ENCODE data around the gene HK3.

Gene HK3

DNA sequence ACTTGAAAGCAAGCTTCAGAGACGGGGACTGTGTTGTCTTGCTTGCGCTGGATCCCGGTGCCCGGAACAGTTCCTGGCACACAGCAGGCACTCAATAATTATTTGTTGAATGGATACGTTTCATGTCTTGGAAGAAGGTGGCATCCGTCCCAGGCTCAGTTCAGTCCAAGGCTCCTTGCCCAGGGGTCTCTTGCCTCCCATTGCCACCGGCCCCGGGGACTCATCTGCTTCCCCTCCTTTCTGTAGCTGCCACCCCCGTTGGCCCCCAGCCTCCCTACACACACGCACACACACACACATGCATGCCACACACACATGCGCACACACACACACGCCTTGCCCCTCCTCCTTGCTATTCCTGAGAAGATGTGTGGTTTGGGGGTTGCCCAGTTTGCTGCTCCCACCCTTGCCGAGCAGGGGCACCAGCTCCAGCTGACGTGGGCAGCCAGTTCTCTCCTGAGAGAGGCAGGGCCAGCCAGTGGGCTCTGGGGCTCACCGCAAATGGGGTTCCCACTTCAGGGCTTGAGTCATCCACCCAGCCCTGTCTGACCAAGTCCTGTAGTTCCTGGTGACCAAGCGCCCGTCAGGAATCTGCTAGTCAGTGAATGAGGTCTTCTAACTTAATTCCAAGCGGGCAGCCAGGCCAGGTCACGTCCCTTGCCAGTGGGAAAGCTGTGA, 41.8 kb downstream of the HK3 start:
- H2AFZ ChIP-seq (ENCODE audit: low read length, unreplicated experiment) = no peak overlapping the region
- H3K4me3 ChIP-seq (ENCODE audit: low read depth, low read length) = no peak overlapping the region
- no peaks in the 10 kb centered on the region for H3K79me2 ChIP-seq (ENCODE audit: control insufficient read depth, insufficient read depth, low read length, unreplicated experiment)

DNA sequence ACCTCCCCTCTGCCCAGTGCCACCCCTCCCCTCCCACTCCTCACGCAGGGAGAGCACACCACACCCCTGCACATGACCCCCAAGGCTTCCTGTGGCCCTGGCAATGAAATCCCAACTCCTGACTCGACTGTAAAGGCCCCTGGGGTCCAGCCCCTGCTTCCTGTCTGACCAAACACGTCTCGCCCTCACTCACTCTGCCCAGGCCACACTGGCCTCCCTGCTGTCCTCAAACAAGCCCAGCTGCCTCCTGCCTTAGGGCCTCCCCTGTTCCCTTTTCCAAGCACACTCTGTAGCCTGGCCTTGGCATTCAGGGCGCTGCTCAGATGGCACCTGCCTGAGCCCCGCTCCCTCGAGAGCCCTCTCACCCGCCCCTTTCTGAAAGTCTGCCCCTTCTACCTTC, 42.4 kb downstream of the HK3 start:
- H3K4me1 ChIP-seq (ENCODE audit: control insufficient read depth, insufficient read depth, low read length, unreplicated experiment) = no peaks in the 10 kb centered on the region
- H3K4me3 ChIP-seq (ENCODE audit: low read depth, low read length) = no peak overlapping the region
- no peak overlapping the region for H2AFZ ChIP-seq (ENCODE audit: low read length, unreplicated experiment)
- no peaks in the 10 kb centered on the region for H3K79me2 ChIP-seq (ENCODE audit: control insufficient read depth, insufficient read depth, low read length, unreplicated experiment)
- H3K36me3 ChIP-seq (ENCODE audit: insufficient read depth, low read length) = no peaks in the 10 kb centered on the region
- peaks cover 38% of the 10 kb centered on the region for H3K27me3 ChIP-seq (ENCODE audit: insufficient read depth, low read length)
- H3K27ac ChIP-seq (ENCODE audit: low read depth, low read length) = no peak overlapping the region

More for the DNA sequence above, 41.8 kb downstream of the HK3 start:
- H3K27me3 ChIP-seq (ENCODE audit: insufficient read depth, low read length) = peaks cover 44% of the 10 kb centered on the region
- H3K27ac ChIP-seq (ENCODE audit: low read depth, low read length) = no peak overlapping the region
- no peaks in the 10 kb centered on the region for H3K4me1 ChIP-seq (ENCODE audit: control insufficient read depth, insufficient read depth, low read length, unreplicated experiment)
- no peaks in the 10 kb centered on the region for H3K36me3 ChIP-seq (ENCODE audit: insufficient read depth, low read length)

DNA sequence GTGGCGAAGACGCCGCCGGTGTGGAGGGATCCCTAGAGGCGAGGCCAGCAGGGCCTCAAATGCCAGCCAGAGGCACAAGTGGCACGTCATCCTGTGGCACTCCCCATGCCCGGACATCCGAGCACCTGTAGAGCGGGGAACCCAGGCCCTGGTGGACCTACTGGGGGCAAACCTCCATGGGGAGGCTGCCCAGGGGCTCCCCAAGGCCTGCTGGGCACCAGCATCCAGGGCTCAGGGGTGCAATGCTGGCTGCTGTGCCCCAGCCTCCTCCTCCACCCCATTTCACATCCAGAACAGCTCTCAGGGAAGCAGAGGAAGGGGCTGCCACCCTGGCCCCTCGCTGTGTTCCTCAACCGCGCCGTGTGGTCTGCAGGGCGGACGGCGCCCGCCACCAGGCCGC, 43.5 kb downstream of the HK3 start:
- no peak overlapping the region for H3K4me3 ChIP-seq (ENCODE audit: low read depth, low read length)
- no peaks in the 10 kb centered on the region for H3K4me1 ChIP-seq (ENCODE audit: control insufficient read depth, insufficient read depth, low read length, unreplicated experiment)
- H2AFZ ChIP-seq (ENCODE audit: low read length, unreplicated experiment) = no peak overlapping the region
- H3K27me3 ChIP-seq (ENCODE audit: insufficient read depth, low read length) = peaks cover 36% of the 10 kb centered on the region
- no peaks in the 10 kb centered on the region for H3K36me3 ChIP-seq (ENCODE audit: insufficient read depth, low read length)
- H3K79me2 ChIP-seq (ENCODE audit: control insufficient read depth, insufficient read depth, low read length, unreplicated experiment) = no peaks in the 10 kb centered on the region
- H3K27ac ChIP-seq (ENCODE audit: low read depth, low read length) = no peak overlapping the region

DNA sequence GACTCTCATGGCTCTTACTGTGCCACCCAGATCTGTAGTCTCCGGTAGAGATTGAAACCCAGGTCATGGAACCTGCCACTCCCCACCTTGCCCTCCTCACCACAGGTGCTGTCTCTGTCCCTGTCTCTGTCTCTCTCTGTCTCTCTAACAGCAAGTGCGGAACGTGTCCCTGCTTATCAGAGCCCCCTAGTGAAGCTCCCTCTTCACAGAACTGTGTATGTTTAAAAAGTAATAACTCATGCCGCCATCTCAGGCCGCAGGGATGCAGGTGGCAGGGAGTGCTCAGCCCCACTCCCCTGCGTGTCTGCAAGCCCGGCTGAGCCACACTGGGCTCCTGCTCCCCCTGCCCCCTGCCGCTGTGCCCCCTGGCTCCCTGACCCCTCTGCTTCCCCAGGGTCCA, 45.0 kb downstream of the HK3 start:
- Histone ChIP-seq H3K36me3 (ENCODE audit: insufficient read depth, low read length) (no peaks in the 10 kb centered on the region), H3K27ac (ENCODE audit: low read depth, low read length) (no peak overlapping the region), H3K4me3 (ENCODE audit: low read depth, low read length) (no peak overlapping the region), H2AFZ (ENCODE audit: low read length, unreplicated experiment) (no peak overlapping the region), H3K4me1 (ENCODE audit: control insufficient read depth, insufficient read depth, low read length, unreplicated experiment) (no peaks in the 10 kb centered on the region), H3K27me3 (ENCODE audit: insufficient read depth, low read length) (peaks cover 38% of the 10 kb centered on the region), H3K79me2 (ENCODE audit: control insufficient read depth, insufficient read depth, low read length, unreplicated experiment) (no peaks in the 10 kb centered on the region)

DNA sequence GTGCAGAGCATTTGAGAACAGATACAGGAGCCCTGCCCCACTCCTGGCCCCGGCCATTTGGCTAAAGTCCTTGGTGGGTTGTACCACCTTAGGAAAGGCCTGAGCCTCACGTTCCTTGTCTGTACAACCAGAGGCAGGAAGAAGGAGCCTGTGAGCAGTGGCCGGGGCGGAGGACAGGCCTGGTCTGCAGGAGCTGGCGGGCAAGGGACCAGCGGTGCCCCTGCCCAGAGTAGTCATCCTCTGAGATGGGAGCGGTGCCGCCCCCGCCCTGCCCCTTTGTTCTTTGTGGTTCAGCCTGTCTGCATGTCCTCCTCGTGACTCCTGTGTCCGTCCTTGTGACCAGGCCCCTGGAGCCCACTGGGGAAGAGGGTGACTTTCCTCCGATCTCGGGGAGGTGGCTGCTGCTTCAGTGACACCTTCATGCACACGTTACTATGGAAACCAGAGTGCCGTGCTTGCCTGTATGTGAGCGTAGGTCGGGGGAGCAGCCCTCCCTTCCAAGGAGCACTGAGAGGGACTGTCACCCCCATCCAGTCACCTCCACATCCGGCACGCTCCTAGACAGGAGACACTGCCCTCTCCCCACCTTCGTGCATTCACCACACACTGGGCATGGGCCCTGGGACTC, 45.9 kb downstream of the HK3 start:
- no peaks in the 10 kb centered on the region for H3K36me3 ChIP-seq (ENCODE audit: insufficient read depth, low read length)
- H3K27me3 ChIP-seq (ENCODE audit: insufficient read depth, low read length) = peaks cover 45% of the 10 kb centered on the region
- no peak overlapping the region for H3K27ac ChIP-seq (ENCODE audit: low read depth, low read length)
- H2AFZ ChIP-seq (ENCODE audit: low read length, unreplicated experiment) = no peak overlapping the region
- H3K4me3 ChIP-seq (ENCODE audit: low read depth, low read length) = no peak overlapping the region
- no peaks in the 10 kb centered on the region for H3K4me1 ChIP-seq (ENCODE audit: control insufficient read depth, insufficient read depth, low read length, unreplicated experiment)
- no peaks in the 10 kb centered on the region for H3K79me2 ChIP-seq (ENCODE audit: control insufficient read depth, insufficient read depth, low read length, unreplicated experiment)

DNA sequence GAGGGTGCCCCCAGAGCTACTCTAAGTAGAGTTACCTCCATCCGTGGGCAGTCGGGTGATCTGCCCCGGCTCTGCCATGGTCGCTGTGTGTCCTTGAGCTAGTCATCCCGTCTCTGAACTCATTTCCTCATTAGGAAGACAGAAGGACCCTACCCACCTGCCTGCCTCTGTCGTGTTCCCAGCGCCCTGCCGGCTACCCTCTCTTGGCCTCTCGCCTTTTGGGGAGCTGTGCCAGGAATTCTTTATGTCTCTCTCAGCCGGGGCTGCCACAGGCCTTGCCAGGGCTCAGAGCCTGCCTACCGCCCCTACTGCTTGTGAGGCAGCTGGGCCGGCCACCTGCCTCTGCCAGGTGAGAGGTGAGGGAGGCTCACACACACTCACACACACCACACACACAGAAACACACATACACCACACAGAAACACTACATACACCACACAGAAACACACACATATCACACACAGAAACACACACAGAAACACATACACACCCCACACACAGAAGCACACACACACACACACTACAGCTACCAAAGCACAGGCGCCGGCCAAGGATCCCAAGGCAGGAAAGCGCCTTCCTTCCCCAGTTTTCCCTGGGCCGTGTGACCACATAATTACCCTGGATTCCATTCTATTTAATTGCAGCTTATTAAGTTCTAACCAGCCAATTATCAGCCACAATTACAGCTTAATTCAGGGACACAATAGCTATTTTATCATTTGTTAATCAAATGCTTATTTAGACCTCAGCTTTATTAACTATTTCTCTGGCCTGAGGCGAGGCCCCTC, 47.1 kb downstream of the HK3 start:
- H3K4me3 ChIP-seq (ENCODE audit: low read depth, low read length) = no peak overlapping the region

DNA sequence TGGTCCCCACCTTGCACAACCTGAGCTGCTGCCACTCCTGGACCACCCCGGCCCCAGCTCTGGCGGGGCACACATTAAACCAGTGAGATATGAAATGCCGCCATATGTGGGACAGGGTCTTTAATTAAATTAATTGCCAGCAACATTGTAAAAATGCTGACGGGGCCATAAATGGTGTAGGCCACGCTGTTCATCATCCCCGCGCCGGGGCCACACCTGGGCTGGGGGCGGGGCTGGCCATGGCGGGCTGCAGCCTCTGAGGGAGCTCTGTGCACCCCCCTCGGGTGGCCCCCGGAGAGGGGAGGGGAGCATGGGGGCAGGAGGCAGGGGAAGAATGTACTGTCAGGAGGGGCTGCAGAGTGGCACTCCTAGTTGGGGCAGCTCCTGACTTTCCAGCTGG, 47.8 kb downstream of the HK3 start:
- Histone ChIP-seq H3K4me1 (ENCODE audit: control insufficient read depth, insufficient read depth, low read length, unreplicated experiment) (peaks cover 3% of the 10 kb centered on the region), H3K27ac (ENCODE audit: low read depth, low read length) (no peak overlapping the region), H3K4me3 (ENCODE audit: low read depth, low read length) (no peak overlapping the region), H2AFZ (ENCODE audit: low read length, unreplicated experiment) (no peak overlapping the region), H3K79me2 (ENCODE audit: control insufficient read depth, insufficient read depth, low read length, unreplicated experiment) (no peaks in the 10 kb centered on the region), H3K27me3 (ENCODE audit: insufficient read depth, low read length) (peaks cover 41% of the 10 kb centered on the region), H3K36me3 (ENCODE audit: insufficient read depth, low read length) (no peaks in the 10 kb centered on the region)

More for the DNA sequence above, 47.1 kb downstream of the HK3 start:
- Histone ChIP-seq H3K36me3 (ENCODE audit: insufficient read depth, low read length) (no peaks in the 10 kb centered on the region), H2AFZ (ENCODE audit: low read length, unreplicated experiment) (no peak overlapping the region), H3K27me3 (ENCODE audit: insufficient read depth, low read length) (peaks cover 41% of the 10 kb centered on the region), H3K4me1 (ENCODE audit: control insufficient read depth, insufficient read depth, low read length, unreplicated experiment) (no peaks in the 10 kb centered on the region), H3K79me2 (ENCODE audit: control insufficient read depth, insufficient read depth, low read length, unreplicated experiment) (no peaks in the 10 kb centered on the region), H3K27ac (ENCODE audit: low read depth, low read length) (no peak overlapping the region)

DNA sequence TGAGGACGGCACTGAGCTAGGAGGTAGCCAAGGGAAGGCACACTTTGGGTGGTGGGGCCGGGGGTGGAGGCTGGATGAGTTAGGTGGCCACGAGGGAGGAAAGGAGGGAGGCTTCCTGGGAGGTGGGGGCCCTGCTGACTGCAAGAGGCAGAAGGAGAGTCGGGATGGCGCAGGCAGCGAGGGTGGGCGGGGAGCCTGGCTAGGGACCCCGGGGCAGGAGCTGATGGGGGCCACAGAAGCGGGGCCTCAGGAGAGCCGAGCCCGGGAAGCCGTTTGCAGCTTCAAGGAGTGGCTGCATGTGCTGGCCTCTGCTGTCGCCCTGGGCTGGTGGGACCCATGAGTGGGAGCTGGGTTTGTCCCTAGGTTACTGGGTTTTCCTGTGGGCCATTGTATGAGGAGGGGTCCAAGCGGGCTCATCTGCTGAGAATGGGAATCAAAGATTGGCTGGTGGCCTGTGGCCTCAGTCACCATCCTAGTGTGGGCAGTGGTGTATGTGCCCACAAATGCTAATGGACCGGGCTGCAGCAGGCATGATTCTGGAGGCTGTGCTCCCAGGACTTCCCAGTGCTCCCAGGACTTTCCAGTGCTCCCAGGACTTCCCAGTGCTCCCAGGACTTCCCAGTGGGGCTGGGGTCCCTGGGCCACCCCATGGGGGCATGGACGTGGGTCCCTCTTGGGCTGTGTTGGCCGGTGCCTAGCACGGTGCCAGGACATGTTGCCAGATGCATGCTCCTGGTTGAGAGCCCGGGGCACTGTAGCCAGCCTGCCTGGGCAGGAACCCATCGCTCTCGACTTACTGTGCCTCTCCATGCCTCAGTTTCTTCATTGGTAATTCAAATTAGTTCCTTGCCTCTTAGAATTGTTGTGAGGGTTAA, 48.5 kb downstream of the HK3 start:
- H3K27me3 ChIP-seq (ENCODE audit: insufficient read depth, low read length) = peaks cover 41% of the 10 kb centered on the region
- no peaks in the 10 kb centered on the region for H3K36me3 ChIP-seq (ENCODE audit: insufficient read depth, low read length)

DNA sequence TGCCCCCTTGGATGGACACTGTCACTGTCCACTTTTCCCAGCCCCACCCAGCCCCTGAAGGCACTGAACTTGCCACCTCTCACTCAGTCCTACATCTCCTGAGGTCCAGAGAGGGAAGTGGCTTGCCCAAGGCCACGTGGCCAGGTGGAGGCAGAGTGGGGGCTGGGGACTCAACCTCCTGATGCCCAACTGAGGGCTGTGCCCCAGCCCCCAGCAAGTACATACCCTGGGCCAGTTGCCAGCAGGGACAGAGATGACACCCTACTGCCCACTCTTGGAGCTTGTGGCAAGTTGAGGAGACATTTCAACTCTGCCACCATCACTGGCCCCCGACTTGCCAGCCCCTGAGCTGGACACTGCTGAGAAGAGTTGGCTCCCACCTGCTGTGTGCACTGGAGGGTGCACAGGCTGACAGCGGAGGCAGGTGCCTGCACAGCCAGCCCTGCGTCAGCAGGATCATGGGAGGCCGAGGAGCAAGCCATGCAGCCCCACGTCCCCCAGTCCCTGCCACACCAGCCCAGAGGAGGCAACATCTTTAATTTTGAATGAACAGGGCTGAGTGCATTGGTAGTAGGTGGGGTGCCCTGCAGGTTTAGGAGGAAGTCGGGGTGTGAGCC, 49.4 kb downstream of the HK3 start:
- Histone ChIP-seq H3K27ac (ENCODE audit: low read depth, low read length) (no peak overlapping the region), H2AFZ (ENCODE audit: low read length, unreplicated experiment) (no peak overlapping the region), H3K36me3 (ENCODE audit: insufficient read depth, low read length) (no peaks in the 10 kb centered on the region), H3K79me2 (ENCODE audit: control insufficient read depth, insufficient read depth, low read length, unreplicated experiment) (no peaks in the 10 kb centered on the region), H3K4me3 (ENCODE audit: low read depth, low read length) (no peak overlapping the region), H3K27me3 (ENCODE audit: insufficient read depth, low read length) (peaks cover 41% of the 10 kb centered on the region), H3K4me1 (ENCODE audit: control insufficient read depth, insufficient read depth, low read length, unreplicated experiment) (peaks cover 3% of the 10 kb centered on the region)

More for the DNA sequence above, 48.5 kb downstream of the HK3 start:
- no peak overlapping the region for H3K27ac ChIP-seq (ENCODE audit: low read depth, low read length)
- peaks cover 3% of the 10 kb centered on the region for H3K4me1 ChIP-seq (ENCODE audit: control insufficient read depth, insufficient read depth, low read length, unreplicated experiment)
- H2AFZ ChIP-seq (ENCODE audit: low read length, unreplicated experiment) = no peak overlapping the region
- no peaks in the 10 kb centered on the region for H3K79me2 ChIP-seq (ENCODE audit: control insufficient read depth, insufficient read depth, low read length, unreplicated experiment)
- H3K4me3 ChIP-seq (ENCODE audit: low read depth, low read length) = no peak overlapping the region

DNA sequence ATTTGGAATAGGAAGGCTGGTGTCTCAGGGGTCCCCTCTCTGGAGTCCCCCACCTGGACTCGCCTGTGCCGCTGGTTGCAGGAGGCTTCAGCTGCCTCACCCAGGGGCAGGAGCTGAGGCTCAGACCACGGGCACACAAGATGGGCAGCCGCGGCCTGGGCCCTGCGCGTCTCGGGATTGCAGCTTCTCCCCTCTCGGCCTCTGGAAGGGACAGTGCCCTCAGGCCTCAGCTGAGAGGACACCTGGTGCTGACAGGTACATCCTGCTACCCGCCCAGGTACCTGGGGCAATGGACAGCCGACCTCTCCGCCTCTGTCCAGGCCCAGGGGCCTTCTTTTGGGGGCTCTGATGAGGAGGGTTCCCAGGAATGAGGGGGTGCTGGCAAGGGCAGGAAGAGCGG, 50.5 kb downstream of the HK3 start:
- Histone ChIP-seq H3K27me3 (ENCODE audit: insufficient read depth, low read length) (peaks cover 47% of the 10 kb centered on the region), H3K4me3 (ENCODE audit: low read depth, low read length) (no peak overlapping the region), H3K36me3 (ENCODE audit: insufficient read depth, low read length) (no peaks in the 10 kb centered on the region), H3K4me1 (ENCODE audit: control insufficient read depth, insufficient read depth, low read length, unreplicated experiment) (peaks cover 3% of the 10 kb centered on the region), H3K27ac (ENCODE audit: low read depth, low read length) (no peak overlapping the region), H2AFZ (ENCODE audit: low read length, unreplicated experiment) (no peak overlapping the region), H3K79me2 (ENCODE audit: control insufficient read depth, insufficient read depth, low read length, unreplicated experiment) (no peaks in the 10 kb centered on the region)

Measured in ACC112 (cell line).